Lower lobe of right lung (tissue), 2 donors: Measurements from ENCODE around the gene ASCC3. TPM values are rescaled to one million over a fixed set of nuclear protein-coding genes. Genes with fewer than 3 reads are reported as not detected.

Experiments
- ATAC-seq, 2 donors: fragments of 200-7000 bp; cut with Tn5 transposase; one replicate each; pipeline ENCODE4 v1.9.1; 2020 to 2022; ENCODE audit warnings: mild to moderate bottlenecking in 2 of 2, moderate library complexity in 2 of 2
- DNase-seq: peaks from one replicate; pipeline ENCODE4 v3.0.0-alpha.2; 2020
- H3K27ac ChIP-seq: fragments of 200-600 bp; one replicate; pipeline ENCODE4 v1.8.0; 2022
- H3K27me3 ChIP-seq: fragments of 200-600 bp; one replicate; pipeline ENCODE4 v1.8.0; 2022; ENCODE audit warnings: low read depth
- H3K36me3 ChIP-seq: fragments of 200-600 bp; one replicate; pipeline ENCODE4 v1.8.0; 2022; ENCODE audit warnings: mild to moderate bottlenecking
- H3K4me1 ChIP-seq: fragments of 200-600 bp; one replicate; pipeline ENCODE4 v1.8.0; 2022
- H3K4me3 ChIP-seq: fragments of 200-600 bp; one replicate; pipeline ENCODE4 v1.8.0; 2022; ENCODE audit warnings: mild to moderate bottlenecking
- H3K9me3 ChIP-seq: fragments of 200-600 bp; one replicate; pipeline ENCODE4 v1.8.0; 2022
- intact Hi-C: fragments of 100-400 bp; cut with DNase I; formaldehyde crosslinking; loops from one replicate; pipeline ENCODE4 v1.11.0; 2022
- total RNA-seq: library from RNA; stranded (reverse); fragmentation: NEBNext Ultra II Directional; extraction: Animal tissue kit (Norgen Biotek cat#: 25700); gene quantifications from one replicate; pipeline ENCODE4 v1.2.1, GENCODE V29; 2021
- TF ChIP-seq, protein P1 (sequence below): fragments of 200-600 bp; IDR thresholded peaks from one replicate; pipeline ENCODE4 v1.8.0; 2022; ENCODE audit warnings: antibody characterized with exemption, mild to moderate bottlenecking
- donor health status: DM: no; HTN: yes; CAD: no; lungs with severe emphysema.

Gene ASCC3
- total RNA-seq, 1 donor from 2014 or later = 34.8 TPM

DNA sequence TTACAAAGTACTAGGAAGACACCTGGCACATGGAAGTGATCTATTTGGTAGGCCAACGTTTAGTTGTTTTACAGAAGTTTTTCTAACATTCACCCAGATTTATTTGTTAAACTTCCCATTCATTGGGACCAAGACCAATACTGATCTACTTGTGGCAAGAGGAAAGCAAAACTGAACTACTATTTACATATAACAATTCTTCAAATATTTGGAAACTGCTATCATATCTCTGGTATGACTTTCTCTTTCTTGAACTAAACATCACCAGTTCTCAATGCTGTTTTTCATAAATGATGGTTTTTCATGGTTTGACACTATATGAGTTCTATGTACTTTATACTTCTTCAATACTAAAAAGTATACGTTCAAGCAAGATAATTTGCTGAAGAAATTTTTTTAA, 189.2 kb downstream of the ASCC3 start:
- TF ChIP-seq, protein P1, sequence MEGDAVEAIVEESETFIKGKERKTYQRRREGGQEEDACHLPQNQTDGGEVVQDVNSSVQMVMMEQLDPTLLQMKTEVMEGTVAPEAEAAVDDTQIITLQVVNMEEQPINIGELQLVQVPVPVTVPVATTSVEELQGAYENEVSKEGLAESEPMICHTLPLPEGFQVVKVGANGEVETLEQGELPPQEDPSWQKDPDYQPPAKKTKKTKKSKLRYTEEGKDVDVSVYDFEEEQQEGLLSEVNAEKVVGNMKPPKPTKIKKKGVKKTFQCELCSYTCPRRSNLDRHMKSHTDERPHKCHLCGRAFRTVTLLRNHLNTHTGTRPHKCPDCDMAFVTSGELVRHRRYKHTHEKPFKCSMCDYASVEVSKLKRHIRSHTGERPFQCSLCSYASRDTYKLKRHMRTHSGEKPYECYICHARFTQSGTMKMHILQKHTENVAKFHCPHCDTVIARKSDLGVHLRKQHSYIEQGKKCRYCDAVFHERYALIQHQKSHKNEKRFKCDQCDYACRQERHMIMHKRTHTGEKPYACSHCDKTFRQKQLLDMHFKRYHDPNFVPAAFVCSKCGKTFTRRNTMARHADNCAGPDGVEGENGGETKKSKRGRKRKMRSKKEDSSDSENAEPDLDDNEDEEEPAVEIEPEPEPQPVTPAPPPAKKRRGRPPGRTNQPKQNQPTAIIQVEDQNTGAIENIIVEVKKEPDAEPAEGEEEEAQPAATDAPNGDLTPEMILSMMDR = no peak
- ATAC-seq = no peak
- Histone ChIP-seq H3K36me3 (no peaks in the 10 kb centered on the region), H3K4me3 (no peak overlapping the region), H3K4me1 (no peaks in the 10 kb centered on the region), H3K27ac (no peak overlapping the region), H3K9me3 (no peaks in the 10 kb centered on the region), H3K27me3 (no peaks in the 10 kb centered on the region)
- intact Hi-C loops = no loop called here
- DNase-seq = no peak

DNA sequence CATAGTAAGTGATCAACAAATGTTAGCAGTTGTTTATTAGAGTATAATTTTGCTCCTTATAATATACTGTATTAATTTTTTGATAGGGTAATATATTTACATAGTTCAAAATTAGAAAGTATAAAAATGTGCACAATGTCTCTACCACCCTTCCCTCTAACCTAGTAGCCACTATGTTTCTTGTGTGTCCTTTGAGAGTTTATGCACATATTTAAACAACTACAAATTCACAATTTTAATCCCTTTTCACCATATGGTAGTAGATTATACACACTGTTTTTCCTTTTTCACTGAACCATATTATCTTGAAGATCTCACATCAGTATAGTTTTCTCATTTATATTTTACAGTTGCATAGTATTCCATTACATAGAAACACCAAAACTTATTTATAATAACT, 194.9 kb downstream of the ASCC3 start:
- ATAC-seq (no peak), DNase-seq (no peak)
- Histone ChIP-seq H3K27me3 (no peaks in the 10 kb centered on the region), H3K4me3 (no peak overlapping the region), H3K36me3 (no peaks in the 10 kb centered on the region), H3K9me3 (no peaks in the 10 kb centered on the region), H3K4me1 (peaks cover 5% of the 10 kb centered on the region), H3K27ac (no peak overlapping the region)
- TF ChIP-seq, protein P1 = no peak
- intact Hi-C loops = no loop called here

DNA sequence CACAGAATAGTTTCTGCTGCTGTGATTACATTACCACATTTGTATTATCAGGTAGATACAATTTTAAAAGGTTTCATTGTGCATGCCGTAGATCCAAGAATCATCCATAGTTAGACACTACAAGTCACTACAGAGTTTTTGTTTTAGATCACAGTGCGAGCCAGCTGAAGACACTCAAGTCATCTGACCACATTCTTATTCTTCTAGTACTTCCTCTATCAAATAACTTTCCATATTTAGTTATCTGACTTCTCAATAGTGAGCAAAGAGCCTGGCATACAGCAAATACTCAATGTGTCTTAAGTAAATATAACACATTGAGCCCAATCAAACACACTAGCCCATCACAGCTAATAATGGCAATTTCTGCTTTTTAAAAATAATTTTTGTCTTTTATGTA, 195.4 kb downstream of the ASCC3 start:
- TF ChIP-seq, protein P1 = no peak

DNA sequence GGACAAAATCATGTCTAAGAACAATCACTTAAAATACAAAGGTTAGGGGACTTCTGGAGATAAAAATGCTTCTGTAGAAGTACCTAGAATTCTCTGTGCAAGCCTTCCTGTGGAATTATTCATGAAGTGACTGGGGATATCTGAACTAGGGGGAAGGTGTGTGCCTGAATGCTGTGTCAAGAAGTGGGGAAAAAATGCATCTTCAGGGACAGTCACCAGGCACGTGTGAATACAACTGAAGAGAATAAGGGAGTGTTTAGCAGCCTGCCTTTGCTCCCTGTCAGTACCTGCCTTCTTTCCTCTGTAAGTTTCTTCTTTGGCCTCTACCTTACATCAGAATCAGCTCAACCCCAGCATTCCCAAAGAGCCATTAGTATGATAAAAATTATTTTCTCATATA, 201.0 kb downstream of the ASCC3 start:
- Histone ChIP-seq H3K27me3 (no peaks in the 10 kb centered on the region), H3K36me3 (no peaks in the 10 kb centered on the region), H3K4me1 (no peaks in the 10 kb centered on the region)

More for the DNA sequence above, 195.4 kb downstream of the ASCC3 start:
- DNase-seq = no peak
- Histone ChIP-seq H3K27ac (no peak overlapping the region), H3K27me3 (no peaks in the 10 kb centered on the region), H3K4me1 (peaks cover 5% of the 10 kb centered on the region), H3K4me3 (no peak overlapping the region), H3K36me3 (no peaks in the 10 kb centered on the region), H3K9me3 (no peaks in the 10 kb centered on the region)
- peak; percentile 74 to 76 for ATAC-seq
- intact Hi-C loops = no loop called here

DNA sequence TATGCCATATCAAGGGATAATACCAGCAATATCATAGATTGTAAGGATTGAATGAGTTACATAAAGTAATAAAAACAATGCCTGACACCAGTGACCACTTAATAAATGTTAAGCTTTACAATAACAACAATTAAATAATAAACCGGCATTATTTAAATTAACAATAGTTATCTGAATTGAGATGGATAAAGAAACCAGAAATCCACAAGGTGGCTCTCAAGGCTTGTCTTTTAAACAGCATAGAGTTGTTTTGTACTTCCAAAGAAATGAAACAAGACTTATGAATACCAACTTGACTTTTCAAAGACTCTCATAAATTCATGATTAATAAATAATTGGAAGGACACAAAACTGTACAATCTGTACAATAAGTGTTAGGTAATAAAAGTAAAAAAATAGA, 203.1 kb downstream of the ASCC3 start:
- no peaks in the 10 kb centered on the region for H3K4me1 ChIP-seq
- no peak for DNase-seq
- intact Hi-C loops = no loop called here

More for the DNA sequence above, 201.0 kb downstream of the ASCC3 start:
- H3K9me3 ChIP-seq = no peaks in the 10 kb centered on the region
- no peak overlapping the region for H3K4me3 ChIP-seq
- no peak for ATAC-seq
- DNase-seq = no peak
- TF ChIP-seq, protein P1 = no peak
- intact Hi-C loops = no loop called here
- H3K27ac ChIP-seq = no peak overlapping the region

More for the DNA sequence above, 203.1 kb downstream of the ASCC3 start:
- Histone ChIP-seq H3K27me3 (no peaks in the 10 kb centered on the region), H3K27ac (no peak overlapping the region), H3K36me3 (no peaks in the 10 kb centered on the region), H3K4me3 (no peak overlapping the region), H3K9me3 (no peaks in the 10 kb centered on the region)
- no peak for ATAC-seq
- TF ChIP-seq, protein P1 = no peak
